Measurements from ENCODE around the gene CNTNAP2.

- no peak for TF ChIP-seq CTCF (IDR thresholded peaks at IDR 0.05; ENCODE audit: insufficient read depth, low read length, poor library complexity, severe bottlenecking)
- no peak for TF ChIP-seq EZH2phosphoT487 (conservative IDR thresholded peaks at IDR 0.05; ENCODE audit: low read length)
Observed at GRCh38 chr7:148091882-148092281, 1975.3 kb downstream of the CNTNAP2 start.
